ENCODE results near the gene SF3B1. TPM values are rescaled to one million over a fixed set of nuclear protein-coding genes. Genes with fewer than 3 reads are reported as not detected.

The SF3B1 gene
- total RNA-seq, 2 experiments from 2014 or later: 498 to 529 TPM

DNA sequence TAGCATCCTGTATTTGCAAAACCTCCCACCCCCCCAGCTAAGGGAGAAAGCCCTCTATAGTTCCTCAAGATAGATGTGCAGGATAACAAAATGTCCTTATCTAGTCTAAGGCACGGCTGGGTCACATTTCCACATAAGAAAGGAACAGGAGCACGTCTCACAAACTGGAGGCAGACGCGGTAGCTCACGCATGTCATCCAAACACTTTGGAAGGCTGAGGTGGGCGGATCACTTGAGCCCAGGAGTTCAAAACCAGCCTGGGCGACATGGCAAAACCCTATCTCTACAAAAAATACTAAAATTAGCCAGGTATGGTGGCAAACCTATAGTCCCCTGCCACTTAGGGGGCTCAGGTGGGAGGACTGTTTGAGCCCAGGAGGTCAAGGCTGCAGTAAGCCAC is 9.3 kb downstream of the SF3B1 start:
- Mint-ChIP-seq H3K9me3 (no peaks in the 10 kb centered on the region), H3K27me3 (no peaks in the 10 kb centered on the region), H3K4me3 (peak overlapping the region; percentile 39), H3K4me1 (ENCODE audit: low read depth) (peaks cover 73% of the 10 kb centered on the region), H3K36me3 (ENCODE audit: low read depth) (peaks cover 53% of the 10 kb centered on the region), H3K27ac (peak overlapping the region; percentile 45)
- H3K27me3 ChIP-seq (ENCODE audit: control insufficient read depth in 1 of 2, insufficient read depth in 2 of 2, low read length in 2 of 2): no peaks in the 10 kb centered on the region
- no peak overlapping the region for H3K27ac ChIP-seq (ENCODE audit: low read depth in 1 of 2, low read length in 2 of 2)
- H3K4me1 ChIP-seq (ENCODE audit: insufficient read depth, low read length): peaks cover 57% of the 10 kb centered on the region
- POLR2A ChIA-PET: interaction anchor here (0.7 to 2.0 kb wide), 4 partner anchors 9 to 658 kb away, joined by 3 to 10 read pairs (median 7); partner anchors contain the start of genes COQ10B and SF3B1
- CTCF ChIA-PET: no interaction called here
- DNase-seq (no peak), ATAC-seq (ENCODE audit: poor library complexity) (no peak)
- intact Hi-C loops (cut with DNase I, micrococcal nuclease): loop anchor here (5.0 kb wide), 1 partner anchor 37 kb away; no protein-coding TSS in a partner anchor
- H3K36me3 ChIP-seq (ENCODE audit: insufficient read depth, low read length): peaks cover 42% of the 10 kb centered on the region
- H3K9me3 ChIP-seq (ENCODE audit: control insufficient read depth in 1 of 2, insufficient read depth in 1 of 2, low read length in 2 of 2): no peaks in the 10 kb centered on the region
- H3K4me3 ChIP-seq (ENCODE audit: low read length): no peak overlapping the region
- TF ChIP-seq, protein P1, sequence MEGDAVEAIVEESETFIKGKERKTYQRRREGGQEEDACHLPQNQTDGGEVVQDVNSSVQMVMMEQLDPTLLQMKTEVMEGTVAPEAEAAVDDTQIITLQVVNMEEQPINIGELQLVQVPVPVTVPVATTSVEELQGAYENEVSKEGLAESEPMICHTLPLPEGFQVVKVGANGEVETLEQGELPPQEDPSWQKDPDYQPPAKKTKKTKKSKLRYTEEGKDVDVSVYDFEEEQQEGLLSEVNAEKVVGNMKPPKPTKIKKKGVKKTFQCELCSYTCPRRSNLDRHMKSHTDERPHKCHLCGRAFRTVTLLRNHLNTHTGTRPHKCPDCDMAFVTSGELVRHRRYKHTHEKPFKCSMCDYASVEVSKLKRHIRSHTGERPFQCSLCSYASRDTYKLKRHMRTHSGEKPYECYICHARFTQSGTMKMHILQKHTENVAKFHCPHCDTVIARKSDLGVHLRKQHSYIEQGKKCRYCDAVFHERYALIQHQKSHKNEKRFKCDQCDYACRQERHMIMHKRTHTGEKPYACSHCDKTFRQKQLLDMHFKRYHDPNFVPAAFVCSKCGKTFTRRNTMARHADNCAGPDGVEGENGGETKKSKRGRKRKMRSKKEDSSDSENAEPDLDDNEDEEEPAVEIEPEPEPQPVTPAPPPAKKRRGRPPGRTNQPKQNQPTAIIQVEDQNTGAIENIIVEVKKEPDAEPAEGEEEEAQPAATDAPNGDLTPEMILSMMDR (IDR thresholded peaks at IDR 0.05): no peak

GRCh38 chr2:197423307-197423706 is 11.5 kb downstream of the SF3B1 start:
- H3K4me1 ChIP-seq (ENCODE audit: insufficient read depth, low read length): peaks cover 38% of the 10 kb centered on the region
- H3K9me3 Mint-ChIP-seq: no peaks in the 10 kb centered on the region
- peak overlapping the region; percentile 49 for H3K27ac Mint-ChIP-seq
- ChIA-PET CTCF (interaction anchor here (1.6 kb wide), 1 partner anchor 21 kb away, joined by 3 read pairs; no protein-coding TSS in a partner anchor), POLR2A (interaction anchor here (0.8 to 2.6 kb wide), 4 partner anchors 9 to 30 kb away, joined by 3 to 16 read pairs (median 7); partner anchors contain the start of genes COQ10B and SF3B1)
- no peaks in the 10 kb centered on the region for H3K9me3 ChIP-seq (ENCODE audit: control insufficient read depth in 1 of 2, insufficient read depth in 1 of 2, low read length in 2 of 2)
- peaks cover 64% of the 10 kb centered on the region for H3K4me1 Mint-ChIP-seq (ENCODE audit: low read depth)
- no peak overlapping the region for H3K4me3 ChIP-seq (ENCODE audit: low read length)
- H3K36me3 ChIP-seq (ENCODE audit: insufficient read depth, low read length): peaks cover 53% of the 10 kb centered on the region
- DNase-seq: no peak
- H3K27me3 ChIP-seq (ENCODE audit: control insufficient read depth in 1 of 2, insufficient read depth in 2 of 2, low read length in 2 of 2): no peaks in the 10 kb centered on the region
- no peak overlapping the region for H3K27ac ChIP-seq (ENCODE audit: low read depth in 1 of 2, low read length in 2 of 2)
- intact Hi-C loops (cut with DNase I, micrococcal nuclease): loop anchor here in 1 of 2 experiments (5.0 kb wide), 1 partner anchor 36 kb away; no protein-coding TSS in a partner anchor
- ATAC-seq (ENCODE audit: poor library complexity): no peak
- H3K4me3 Mint-ChIP-seq: no peak overlapping the region
- H3K36me3 Mint-ChIP-seq (ENCODE audit: low read depth): peaks cover 52% of the 10 kb centered on the region
- no peaks in the 10 kb centered on the region for H3K27me3 Mint-ChIP-seq
- TF ChIP-seq, protein P1 (IDR thresholded peaks at IDR 0.05): no peak

GRCh38 chr2:197419438-197419837 is 15.4 kb downstream of the SF3B1 start:
- CTCF ChIA-PET: interaction anchor here (1.0 kb wide), 1 partner anchor 94 kb away, joined by 4 read pairs; no protein-coding TSS in a partner anchor

More at GRCh38 chr2:197419438-197419837, 15.4 kb downstream of the SF3B1 start:
- ATAC-seq (ENCODE audit: poor library complexity) (no peak), DNase-seq (no peak)
- peak overlapping the region; percentile 27 for H3K27ac Mint-ChIP-seq
- intact Hi-C loops (cut with DNase I, micrococcal nuclease): loop anchor here (2.0 to 10.0 kb wide), 3 partner anchors 13 to 645 kb away; no protein-coding TSS in a partner anchor
- POLR2A ChIA-PET: interaction anchor here (0.5 kb wide), 1 partner anchor 90 kb away, joined by 4 read pairs; no protein-coding TSS in a partner anchor
- H3K4me3 Mint-ChIP-seq: no peak overlapping the region
- H3K4me1 ChIP-seq (ENCODE audit: insufficient read depth, low read length): peaks cover 9% of the 10 kb centered on the region
- H3K27me3 Mint-ChIP-seq: no peaks in the 10 kb centered on the region
- H3K36me3 Mint-ChIP-seq (ENCODE audit: low read depth): peaks cover 87% of the 10 kb centered on the region
- no peaks in the 10 kb centered on the region for H3K27me3 ChIP-seq (ENCODE audit: control insufficient read depth in 1 of 2, insufficient read depth in 2 of 2, low read length in 2 of 2)
- no peaks in the 10 kb centered on the region for H3K9me3 Mint-ChIP-seq
- H3K4me3 ChIP-seq (ENCODE audit: low read length): no peak overlapping the region
- TF ChIP-seq, protein P1 (IDR thresholded peaks at IDR 0.05): no peak
- peaks cover 91% of the 10 kb centered on the region for H3K36me3 ChIP-seq (ENCODE audit: insufficient read depth, low read length)
- H3K9me3 ChIP-seq (ENCODE audit: control insufficient read depth in 1 of 2, insufficient read depth in 1 of 2, low read length in 2 of 2): no peaks in the 10 kb centered on the region
- H3K4me1 Mint-ChIP-seq (ENCODE audit: low read depth): peaks cover 40% of the 10 kb centered on the region
- no peak overlapping the region for H3K27ac ChIP-seq (ENCODE audit: low read depth in 1 of 2, low read length in 2 of 2)

All from CD4-positive, alpha-beta T cell (primary cell).